GM03348 (cell line): Measurements from ENCODE around the gene DDAH1.

ENCODE experiments used
- DNase-seq: peaks from one replicate; pipeline ENCODE4 v3.0.0; 2012; ENCODE audit warnings: low spot score

Gene DDAH1

GRCh38 chr1:85393490-85393889, 71.5 kb downstream of the DDAH1 start:
- DNase-seq = no peak

GRCh38 chr1:85388416-85388815, 76.5 kb downstream of the DDAH1 start:
- DNase-seq = no peak

GRCh38 chr1:85387781-85388180, 77.2 kb downstream of the DDAH1 start:
- no peak for DNase-seq

- no peak for DNase-seq
These were observed 78.8 kb downstream of the DDAH1 start for GRCh38 chr1:85386068-85386722.

GRCh38 chr1:85379203-85380136, 85.5 kb downstream of the DDAH1 start:
- DNase-seq = no peak

- DNase-seq = no peak
These were observed 86.4 kb downstream of the DDAH1 start for GRCh38 chr1:85378534-85378933.

- DNase-seq = no peak
These were observed 88.6 kb downstream of the DDAH1 start for GRCh38 chr1:85376356-85376755.

- no peak for DNase-seq
These were observed 89.5 kb downstream of the DDAH1 start for GRCh38 chr1:85375493-85375892.

- peak; percentile 48 for DNase-seq
These were observed 90.8 kb downstream of the DDAH1 start for GRCh38 chr1:85374160-85374559.

GRCh38 chr1:85373378-85373708, 91.6 kb downstream of the DDAH1 start:
- no peak for DNase-seq

GRCh38 chr1:85372683-85373377, 92.1 kb downstream of the DDAH1 start:
- DNase-seq = peak; percentile 40

GRCh38 chr1:85371021-85371420, 93.9 kb downstream of the DDAH1 start:
- no peak for DNase-seq

GRCh38 chr1:85368073-85368770, 96.7 kb downstream of the DDAH1 start:
- no peak for DNase-seq

GRCh38 chr1:85366391-85367170, 98.4 kb downstream of the DDAH1 start:
- peak; percentile 68 for DNase-seq

GRCh38 chr1:85365851-85366250, 99.1 kb downstream of the DDAH1 start:
- DNase-seq = no peak

GRCh38 chr1:85363521-85363920, 101.4 kb downstream of the DDAH1 start:
- DNase-seq = no peak

GRCh38 chr1:85363092-85363491, 101.9 kb downstream of the DDAH1 start:
- DNase-seq = no peak

GRCh38 chr1:85361606-85362296, 103.2 kb downstream of the DDAH1 start:
- no peak for DNase-seq

- DNase-seq = peak; percentile 50
These were observed 104.0 kb downstream of the DDAH1 start for GRCh38 chr1:85360730-85361493.
